HG03095 (cell line): ENCODE results near the gene APBA3.
"Not testable (repeated sequence)": the region's sequence is repeated elsewhere in the genome, so short reads cannot be mapped to it uniquely, and the experiment has no call there.

Experiments used
- ATAC-seq: cut with Tn5 transposase; IDR thresholded peaks from one replicate; pipeline ENCODE4 v1.9.1; 2021; ENCODE audit warnings: moderate library complexity; ENCODE audit not compliant: unreplicated experiment

APBA3 gene

DNA sequence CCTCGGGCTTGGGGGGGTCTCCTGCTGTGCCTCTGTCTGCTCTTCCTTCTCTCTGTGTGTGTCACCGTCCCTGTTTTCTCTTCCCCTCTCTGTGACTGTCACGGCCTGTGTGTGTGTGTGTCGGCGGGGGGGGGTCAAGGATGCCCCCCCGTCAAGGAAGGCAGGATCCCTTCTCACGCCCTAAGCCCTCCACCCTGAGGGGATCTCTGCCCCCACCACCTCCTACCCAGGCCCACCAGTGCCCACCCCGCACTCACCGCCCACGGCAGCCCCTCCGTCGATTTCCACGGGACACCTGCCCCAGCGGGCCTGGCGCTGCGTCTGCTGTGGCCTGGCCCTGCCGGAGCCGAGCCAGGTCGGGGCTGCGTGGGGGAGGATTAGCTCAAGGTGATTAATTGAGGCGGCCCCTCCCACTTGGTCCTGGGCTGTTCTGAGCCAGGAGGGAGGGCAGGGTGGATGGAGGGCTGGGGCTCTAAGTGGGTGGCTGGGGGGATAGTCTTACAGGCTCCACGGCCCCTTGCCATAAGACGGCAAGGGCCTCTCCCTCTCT lies 10.5 kb upstream of the APBA3 start, which contains the start of gene RAX2:
TSS of gene RAX2 (minus strand) at position 323 of the 550 bp plus-strand sequence. CDS start 486 bp downstream, outside the sequence.
- no peak for ATAC-seq

- ATAC-seq, result no peak
Observed at GRCh38 chr19:3771000-3771905, 9.8 kb upstream of the APBA3 start.

- no peak for ATAC-seq
Observed at GRCh38 chr19:3770136-3770999, 8.9 kb upstream of the APBA3 start.

GRCh38 chr19:3769494-3769893 lies 8.0 kb upstream of the APBA3 start:
- ATAC-seq, result no peak

DNA sequence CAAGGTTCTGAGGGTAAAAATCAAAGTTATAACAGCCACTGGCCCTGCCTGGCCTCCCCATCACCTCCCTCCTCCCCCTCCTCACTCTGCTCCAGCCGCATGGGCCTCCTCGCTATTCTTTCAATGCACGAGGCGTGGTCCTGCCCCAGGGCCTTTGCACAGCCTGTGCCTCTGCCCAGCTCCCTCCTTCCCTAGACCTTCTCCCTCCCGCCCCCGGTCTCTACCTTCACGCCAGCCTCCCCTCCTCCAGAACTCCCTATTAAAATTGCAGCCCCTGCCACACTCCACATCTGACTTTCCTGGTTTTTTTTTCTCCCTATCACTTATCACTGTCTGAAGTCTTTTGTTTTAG lies 7.2 kb upstream of the APBA3 start:
- no peak for ATAC-seq

- ATAC-seq, result no peak
Observed at GRCh38 chr19:3768015-3768747, 6.7 kb upstream of the APBA3 start.

DNA sequence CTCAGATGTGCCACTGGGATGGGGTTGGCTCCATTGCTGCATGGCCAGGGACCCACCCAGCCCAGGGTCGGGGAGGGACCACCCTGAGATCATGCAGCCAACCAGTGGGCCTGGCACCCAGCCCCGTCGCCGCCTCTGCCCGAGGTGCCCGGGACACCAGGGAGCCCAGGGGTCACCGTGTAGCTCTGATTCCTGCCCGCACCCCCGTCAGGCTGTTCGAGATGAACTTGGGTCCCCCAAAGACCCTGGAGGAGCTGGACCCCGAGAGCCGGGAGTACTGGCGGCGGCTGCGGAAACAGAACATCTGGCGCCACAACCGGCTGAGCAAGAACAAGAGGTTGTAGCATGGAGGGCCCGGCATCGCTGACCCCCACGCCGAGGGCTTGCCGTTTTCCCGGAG lies 5.6 kb upstream of the APBA3 start:
- no peak for ATAC-seq

GRCh38 chr19:3766520-3766919 lies 5.0 kb upstream of the APBA3 start:
- ATAC-seq, result no peak

GRCh38 chr19:3765757-3766156 lies 4.3 kb upstream of the APBA3 start:
- not testable (repeated sequence) for ATAC-seq

DNA sequence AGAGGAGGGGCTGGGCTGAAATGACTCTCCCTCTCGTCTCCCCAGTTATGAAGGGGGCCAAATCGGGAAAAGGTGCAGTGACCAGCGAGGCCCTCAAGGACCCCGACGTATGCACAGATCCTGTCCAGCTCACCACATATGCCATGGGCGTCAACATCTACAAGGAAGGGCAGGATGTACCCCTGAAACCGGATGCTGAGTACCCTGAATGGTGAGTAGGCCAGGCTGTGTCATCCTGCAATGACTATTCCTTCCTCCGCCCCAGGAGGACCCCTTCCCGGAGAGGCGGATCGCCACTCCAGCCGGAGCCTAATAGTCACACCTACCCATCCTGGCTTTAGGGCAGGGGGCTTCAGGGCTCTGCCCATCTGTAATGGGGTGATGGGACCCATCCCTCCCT lies 3.6 kb upstream of the APBA3 start:
- no peak for ATAC-seq

- peak; percentile 56 for ATAC-seq
Observed at GRCh38 chr19:3762501-3763459, 1.3 kb upstream of the APBA3 start, which contains the start of gene MRPL54. Gene MRPL54, plus strand, starts transcription at chr19:3762682. Its CDS starts 19 bp downstream, at chr19:3762701.

- no peak for ATAC-seq
Observed at GRCh38 chr19:3762130-3762473, 610 bp upstream of the APBA3 start.

GRCh38 chr19:3760871-3761361 lies 576 bp downstream of the APBA3 start:
- no peak for ATAC-seq

DNA sequence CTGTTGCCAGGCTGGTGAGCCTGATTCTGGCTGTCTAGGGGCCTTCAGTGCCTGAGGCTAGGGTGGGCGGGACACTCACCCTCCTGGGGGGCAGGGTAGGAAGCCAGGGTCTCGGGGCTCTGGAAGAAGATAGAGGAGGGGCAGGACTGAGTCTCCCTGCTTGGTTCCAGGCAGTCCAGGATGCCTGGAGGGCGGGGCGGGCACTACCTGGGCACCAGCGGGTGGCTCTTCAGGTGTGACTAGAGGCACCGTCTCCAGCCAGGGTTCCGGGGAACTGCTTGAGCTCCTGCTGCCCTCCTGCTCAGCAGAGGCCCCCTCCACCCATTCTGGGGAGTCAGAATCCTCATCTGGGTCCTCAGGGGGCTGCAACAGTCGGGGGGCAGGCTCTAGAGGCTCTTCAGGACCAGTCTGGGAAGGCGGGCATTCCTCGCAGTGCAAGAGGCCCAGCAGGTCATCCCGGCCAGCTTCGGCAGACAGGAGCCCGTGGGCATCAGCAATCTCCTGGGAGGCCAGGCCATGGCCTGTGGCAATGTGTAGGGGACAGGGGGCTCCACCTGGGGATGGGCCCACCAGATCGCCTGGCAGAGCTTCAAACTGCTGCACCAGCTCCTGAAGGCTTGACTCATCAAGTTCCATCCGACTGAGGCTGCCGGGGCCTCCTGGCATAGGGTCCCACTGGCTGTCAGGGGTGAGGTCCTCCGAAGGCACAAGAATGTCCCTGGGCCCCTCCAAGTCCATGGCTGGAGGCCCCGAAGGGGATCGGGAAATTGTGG lies 1.8 kb downstream of the APBA3 start:
- ATAC-seq, result no peak

DNA sequence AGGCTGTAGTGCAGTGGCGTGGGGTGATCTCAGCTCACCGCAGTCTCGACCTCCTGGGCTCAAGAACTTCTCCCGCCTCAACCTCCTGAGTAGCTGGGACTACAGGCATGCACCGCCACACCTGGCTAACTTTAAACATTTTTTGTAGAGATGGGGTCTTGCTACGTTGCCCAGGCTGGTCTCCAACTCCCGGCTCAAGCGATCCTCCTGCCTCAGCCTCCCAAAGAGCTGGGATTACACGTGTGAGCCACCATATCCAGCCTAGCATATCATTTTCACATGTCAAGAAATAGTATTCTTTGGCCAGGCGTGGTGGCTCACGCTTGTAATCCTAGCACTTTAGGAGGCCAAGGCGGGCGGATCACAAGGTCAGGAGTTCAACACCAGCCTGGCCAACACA lies 3.2 kb downstream of the APBA3 start:
- not testable (repeated sequence) for ATAC-seq

DNA sequence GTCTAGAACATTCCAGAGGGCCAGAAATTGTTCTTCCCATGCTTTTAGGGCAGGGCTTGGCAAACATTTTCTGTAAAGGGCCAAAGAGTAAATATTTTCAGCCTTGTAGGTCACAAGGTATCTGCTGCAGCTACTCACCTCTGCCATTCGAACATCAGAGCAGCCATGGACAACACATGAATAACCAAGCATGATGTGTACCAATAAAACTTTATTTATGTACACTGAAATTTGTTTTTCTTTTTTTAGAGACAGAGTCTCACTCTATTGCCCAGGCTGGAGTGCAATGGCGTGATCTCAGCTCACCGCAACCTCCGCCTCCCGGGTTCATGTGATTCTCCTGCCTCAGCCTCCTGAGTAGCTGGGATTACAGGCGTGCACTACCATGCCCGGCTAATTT lies 3.8 kb downstream of the APBA3 start:
- ATAC-seq, result not testable (repeated sequence)

GRCh38 chr19:3753631-3754410 lies 7.7 kb downstream of the APBA3 start:
- no peak for ATAC-seq

DNA sequence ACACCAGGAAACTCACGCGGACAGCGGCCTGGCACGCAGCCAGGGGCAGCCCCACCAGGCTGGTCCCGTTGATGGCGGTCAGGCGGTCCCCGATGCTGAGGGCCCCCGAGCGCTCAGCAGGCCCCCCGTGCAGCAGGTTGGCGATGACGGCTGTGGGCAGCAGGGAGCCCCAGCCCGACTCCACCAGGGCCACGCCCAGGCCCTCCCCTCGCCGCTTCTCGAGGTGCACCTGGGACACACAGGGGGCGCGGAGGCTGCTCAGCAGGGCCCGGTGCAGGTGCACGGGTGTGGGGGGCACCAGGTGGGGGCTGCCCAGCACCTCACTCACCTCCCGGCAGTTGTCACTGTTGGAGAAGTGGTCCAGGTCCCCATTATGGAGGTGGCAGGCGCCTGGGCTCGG lies 9.0 kb downstream of the APBA3 start:
- no peak for ATAC-seq
